Muscle of arm (tissue), 14 donors: ENCODE measurements around the gene SH2D7. TPM values are rescaled to one million over a fixed set of nuclear protein-coding genes. Genes with fewer than 3 reads are reported as not detected.

Source experiments
- DNase-seq: peaks from one replicate; pipeline ENCODE4 v3.0.0-alpha.2; 2013
- long read RNA-seq, 11 donors: transcript quantifications; one replicate each; lab custom pipeline, GENCODE V29; 2026
- polyA plus RNA-seq, 12 donors: library from polyadenylated mRNA; unstranded; fragments of 120-200 nt; gene quantifications; one replicate each; pipeline ENCODE4 v1.2.1, GENCODE V29; 2013; ENCODE audit not compliant: insufficient read length in 12 of 12

Gene SH2D7
- polyA plus RNA-seq, result under 1 TPM in 9 of 12 donors, not detected in 3; 0.04 to 0.27 (median 0.15) TPM
- long read RNA-seq, donor 1, result 0 reads
- long read RNA-seq, donor 2, result 0 reads
- long read RNA-seq, donor 3, result 0 reads
- long read RNA-seq, donor 4, result 0 reads
- long read RNA-seq, donor 5, result 0 reads
- long read RNA-seq, donor 6, result 0 reads
- long read RNA-seq, donor 7, result 0 reads
- long read RNA-seq, donor 8, result 0 reads
- long read RNA-seq, donor 9, result 0 reads
- long read RNA-seq, donor 10, result 0 reads
- long read RNA-seq, donor 11, result 0 reads

GRCh38 chr15:78092261-78093041 lies at the start of gene SH2D7:
TSS of gene SH2D7 (plus strand) at chr15:78092561. CDS start at chr15:78092585, 24 bp downstream.
- DNase-seq, result no peak

- no peak for DNase-seq
These were observed 47.8 kb upstream of the SH2D7 start for GRCh38 chr15:78044407-78045155.

GRCh38 chr15:78045189-78045588 lies 47.2 kb upstream of the SH2D7 start:
- DNase-seq, result no peak

GRCh38 chr15:78046796-78047341 lies 45.5 kb upstream of the SH2D7 start:
- DNase-seq, result no peak

GRCh38 chr15:78047761-78048627 lies 44.4 kb upstream of the SH2D7 start:
- DNase-seq, result peak; percentile 88

GRCh38 chr15:78048628-78048920 lies 43.8 kb upstream of the SH2D7 start:
- DNase-seq, result peak; percentile 79

- DNase-seq, result no peak
These were observed 42.5 kb upstream of the SH2D7 start for GRCh38 chr15:78049691-78050440.

GRCh38 chr15:78050441-78050809 lies 41.9 kb upstream of the SH2D7 start:
- DNase-seq, result no peak

- no peak for DNase-seq
These were observed 41.5 kb upstream of the SH2D7 start for GRCh38 chr15:78050826-78051225.

- DNase-seq, result no peak
These were observed 40.8 kb upstream of the SH2D7 start for GRCh38 chr15:78051596-78051995.

GRCh38 chr15:78052001-78052401 lies 40.4 kb upstream of the SH2D7 start:
- no peak for DNase-seq

GRCh38 chr15:78052545-78052944 lies 39.8 kb upstream of the SH2D7 start:
- no peak for DNase-seq

GRCh38 chr15:78054518-78054917 lies 37.8 kb upstream of the SH2D7 start:
- DNase-seq, result no peak

GRCh38 chr15:78054966-78055365 lies 37.4 kb upstream of the SH2D7 start:
- no peak for DNase-seq

GRCh38 chr15:78055919-78056713 lies 36.2 kb upstream of the SH2D7 start:
- no peak for DNase-seq

GRCh38 chr15:78056714-78057269 lies 35.6 kb upstream of the SH2D7 start:
- DNase-seq, result no peak

GRCh38 chr15:78057803-78058202 lies 34.6 kb upstream of the SH2D7 start:
- DNase-seq, result no peak

GRCh38 chr15:78058401-78058935 lies 33.9 kb upstream of the SH2D7 start:
- DNase-seq, result no peak

GRCh38 chr15:78059110-78059839 lies 33.1 kb upstream of the SH2D7 start:
- no peak for DNase-seq
